SIG-M5 treated with dmso at 0.1 percent for 504 hours (cell line): ENCODE results near the gene CPVL.

Experiments used
- DNase-seq: peaks from one replicate; lab custom pipeline; 2025; ENCODE audit not compliant: unreplicated experiment; lab: John Stamatoyannopoulos, UW

Gene CPVL

GRCh38 chr7:29146057-29146706, at the start of gene CPVL:
TSS of gene CPVL (minus strand) at chr7:29146537. CDS start at chr7:29121061, 25,476 bp downstream.
- DNase-seq, result peak; percentile 10

DNA sequence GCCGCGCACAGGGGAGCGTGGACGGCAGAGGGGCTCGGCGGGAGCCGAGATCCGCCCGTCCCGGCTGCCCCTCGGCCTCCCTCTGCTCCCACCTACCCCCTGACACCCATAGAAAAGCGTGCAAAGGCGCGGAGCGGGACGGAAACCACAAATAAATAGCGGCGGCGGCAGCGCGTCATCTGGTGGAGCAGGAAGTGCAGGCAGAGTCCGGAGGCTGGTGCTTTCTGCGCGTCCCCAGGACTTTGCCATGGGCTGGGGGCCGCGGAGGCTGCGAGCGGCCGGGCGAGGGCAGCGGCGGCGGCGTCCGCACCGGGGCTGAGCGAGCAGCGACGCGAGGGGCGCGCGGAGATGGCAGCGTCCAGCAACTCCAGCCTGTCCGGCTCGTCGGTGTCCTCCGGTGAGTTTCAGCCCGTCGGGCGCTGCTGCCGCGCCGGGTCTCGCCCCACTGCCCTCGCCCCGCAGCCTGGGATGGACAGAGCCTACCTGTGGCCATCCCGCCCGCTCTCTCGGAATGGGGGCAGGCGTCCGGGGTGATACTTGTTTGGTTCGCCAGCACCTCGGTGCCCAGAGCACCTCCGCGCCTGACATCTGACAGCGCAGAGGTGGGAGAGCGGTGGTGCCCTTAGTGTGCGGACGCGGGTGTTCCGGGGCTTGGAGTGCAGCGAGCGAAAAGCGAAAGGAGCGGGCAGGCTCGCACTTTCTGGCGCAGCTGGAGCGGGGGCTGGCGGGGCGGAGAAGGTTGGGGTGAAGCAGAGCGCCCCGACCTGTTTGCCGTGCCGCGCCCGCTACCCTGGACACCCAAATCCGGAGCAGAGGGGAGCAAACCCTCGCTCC, 48.5 kb upstream of the CPVL start, which contains the start of gene CHN2:
CHN2 (plus strand) TSS at position 182 of the 834 bp plus-strand sequence.
- DNase-seq, result peak; percentile 16

DNA sequence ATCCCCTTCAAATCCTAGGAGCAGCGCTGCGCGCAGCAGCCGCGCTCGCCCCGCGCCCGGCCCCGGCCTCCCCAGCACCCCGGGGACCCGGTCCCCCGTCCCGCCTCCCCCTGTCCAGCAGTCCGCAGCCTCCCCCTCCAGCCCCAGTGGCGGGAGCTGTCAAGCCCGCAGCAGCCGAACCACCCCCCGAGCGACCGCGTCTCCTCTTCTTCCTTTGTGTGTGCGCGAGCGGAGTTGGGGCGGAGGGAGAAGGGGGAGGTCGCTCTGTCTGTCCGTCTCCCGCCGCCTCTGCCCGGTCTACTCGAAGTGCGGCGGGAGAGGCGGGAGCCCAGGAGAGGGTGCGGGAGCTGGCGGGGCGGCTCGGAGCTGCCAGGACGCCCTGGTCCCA, 47.9 kb upstream of the CPVL start:
- no peak for DNase-seq

- no peak for DNase-seq
Measured at GRCh38 chr7:29193316-29194205, 47.2 kb upstream of the CPVL start.

DNA sequence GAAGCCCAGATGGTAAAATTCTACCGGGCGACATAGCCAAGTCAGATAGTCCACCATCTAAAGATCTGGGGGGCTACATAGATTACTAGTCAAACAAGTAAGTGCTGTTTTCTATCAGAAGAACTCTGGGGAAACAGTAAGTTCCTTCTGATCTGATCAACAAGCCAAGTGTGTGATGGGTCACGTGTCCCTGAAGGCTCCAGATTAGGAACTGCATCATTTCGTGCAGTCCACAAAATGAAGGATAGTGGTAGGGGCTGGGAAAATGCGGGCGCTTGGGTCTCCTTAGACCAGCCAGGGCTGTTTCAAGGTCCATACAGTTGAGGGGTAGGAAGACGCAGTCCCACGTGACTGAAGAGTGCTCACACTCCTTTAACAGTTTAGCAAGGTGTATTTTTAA, 46.5 kb upstream of the CPVL start:
- no peak for DNase-seq

DNA sequence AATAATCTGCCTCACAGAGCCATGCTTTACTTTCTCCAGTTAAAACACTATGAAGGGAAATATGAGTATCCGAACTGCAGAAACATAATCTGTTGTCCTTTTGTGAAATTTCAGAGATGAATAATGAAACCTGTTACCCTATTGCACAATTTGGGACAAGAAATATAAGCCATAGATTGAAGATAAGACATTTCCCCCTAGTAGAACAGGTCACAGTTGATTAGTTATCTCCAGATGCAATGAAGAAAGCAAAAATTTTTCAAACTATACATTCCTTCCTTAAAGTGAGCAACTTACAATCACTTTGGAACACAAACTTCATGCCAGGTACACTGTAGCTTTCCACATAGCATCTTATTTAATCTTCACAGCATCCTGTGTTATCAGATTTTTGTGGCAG, 46.0 kb upstream of the CPVL start:
- DNase-seq, result no peak

DNA sequence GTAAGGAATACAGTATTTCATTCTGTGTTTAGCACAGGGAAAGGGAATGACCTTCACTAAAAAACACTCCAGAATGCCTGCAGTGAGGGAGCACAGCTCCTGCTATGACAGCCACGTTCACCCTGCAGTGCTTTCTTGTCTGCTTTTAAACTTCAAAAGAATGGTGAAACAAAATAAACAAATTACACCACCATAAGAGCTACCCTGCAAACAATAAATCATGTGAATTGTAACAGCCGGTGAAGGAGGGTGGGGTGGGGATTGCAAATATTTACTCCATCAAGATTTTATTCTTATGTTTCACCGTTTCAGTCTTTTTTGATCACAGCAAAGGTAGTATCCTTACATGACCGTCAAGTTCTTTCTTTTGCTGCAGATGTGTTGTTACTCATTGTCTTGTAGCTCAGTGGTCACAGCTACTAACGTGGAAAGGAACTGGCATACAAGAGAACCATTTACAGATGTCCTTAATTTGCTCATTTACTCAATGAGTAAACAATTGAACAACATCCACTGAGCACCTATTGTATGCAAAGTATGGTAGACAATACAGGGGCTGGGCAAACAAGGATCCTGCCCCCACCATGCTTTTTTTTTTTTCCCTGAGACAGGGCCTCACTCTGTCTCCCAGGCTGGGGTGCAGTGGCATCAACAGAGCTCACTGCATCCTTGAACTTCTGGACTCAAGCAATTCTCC, 44.2 kb upstream of the CPVL start:
- no peak for DNase-seq

DNA sequence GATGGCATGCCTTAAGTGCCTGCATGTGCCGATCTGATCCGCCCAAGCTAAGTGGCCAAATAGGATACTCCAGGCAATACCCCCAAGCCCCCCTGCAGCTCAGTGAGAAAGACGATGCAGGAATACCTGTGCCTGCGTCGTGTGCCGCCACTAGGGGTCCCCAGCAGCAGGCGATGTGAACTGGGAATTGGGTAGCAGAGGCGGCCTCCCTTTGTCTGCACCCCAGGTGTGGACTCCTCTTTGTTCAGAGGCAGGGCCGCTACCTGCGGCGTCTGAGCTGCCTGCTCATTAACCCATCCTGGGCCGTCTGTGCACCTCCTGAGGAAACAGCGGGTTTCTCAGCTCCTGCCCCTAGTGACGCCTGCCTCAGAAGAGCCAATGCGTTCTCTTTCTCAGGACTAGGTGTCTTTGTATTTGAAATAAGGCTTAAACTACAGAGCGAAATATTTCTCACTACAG, 43.4 kb upstream of the CPVL start:
- peak; percentile 8 for DNase-seq

- DNase-seq, result no peak
Measured at GRCh38 chr7:29185613-29186012, 39.3 kb upstream of the CPVL start.

DNA sequence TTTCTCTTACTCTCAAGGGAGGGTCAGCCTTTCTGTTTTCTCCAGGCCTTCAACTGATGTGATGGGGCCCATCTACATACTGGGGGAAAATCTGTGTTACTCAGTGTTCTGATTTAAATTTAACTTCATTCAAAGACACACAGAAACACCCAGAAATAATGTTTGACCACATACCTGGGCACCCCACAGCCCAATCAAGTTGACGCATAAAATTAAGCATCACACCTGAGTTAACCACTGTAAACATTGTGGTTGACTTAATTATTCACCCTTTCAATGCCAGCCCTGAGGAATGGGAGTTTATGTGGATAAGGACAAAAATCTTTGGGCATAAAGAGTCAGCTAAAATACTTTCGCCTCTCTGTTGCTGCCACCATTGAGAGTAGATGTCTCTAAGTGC, 38.3 kb upstream of the CPVL start:
- no peak for DNase-seq

DNA sequence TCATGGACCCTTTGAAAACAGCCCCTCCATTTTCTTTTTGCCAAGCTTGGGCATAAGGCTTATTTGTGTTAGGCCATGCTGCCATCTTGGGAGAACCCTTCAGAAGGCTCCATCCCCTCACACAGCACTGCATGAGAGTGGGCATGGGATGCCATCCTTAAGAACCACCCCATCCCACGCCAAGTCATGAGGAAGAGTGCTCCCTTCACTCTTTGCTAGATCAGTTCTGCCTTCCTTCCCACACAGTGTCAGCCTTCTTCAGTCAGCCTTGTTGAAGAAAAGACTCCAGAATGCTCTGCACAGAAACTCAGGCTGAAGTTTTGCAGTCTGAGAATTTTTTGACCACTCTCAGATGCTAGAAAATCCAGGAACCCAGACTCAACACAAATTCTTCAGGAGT, 32.8 kb upstream of the CPVL start:
- no peak for DNase-seq

DNA sequence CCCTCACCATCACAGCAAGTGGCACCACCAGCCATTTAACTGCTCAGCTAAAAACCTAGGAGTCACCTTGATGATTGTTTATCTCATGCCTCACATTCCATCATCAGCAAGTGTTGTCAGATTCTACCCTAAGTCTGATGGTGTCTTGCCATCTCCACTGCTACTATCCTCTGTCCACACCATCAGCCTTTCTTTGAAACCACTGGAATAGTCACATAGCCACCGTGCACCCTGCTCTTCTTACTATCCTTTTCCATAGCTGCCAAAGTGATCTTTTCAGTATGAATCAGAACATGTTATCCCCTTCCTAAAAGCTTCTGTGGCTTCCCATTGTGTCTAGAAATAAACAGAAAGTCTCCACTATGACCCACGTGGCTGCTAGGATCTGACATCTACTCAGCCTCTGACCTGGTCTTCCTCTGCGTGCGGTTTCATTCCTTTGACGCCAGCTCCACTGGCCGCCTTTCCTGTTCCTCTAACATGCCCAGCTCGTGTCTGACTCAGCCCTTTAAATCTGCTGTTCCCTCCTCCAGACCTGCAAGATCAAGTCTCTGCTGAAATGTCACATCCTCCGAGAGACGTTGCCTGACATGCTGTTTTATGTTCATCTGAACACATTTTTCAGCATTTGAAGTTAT, 31.7 kb upstream of the CPVL start:
- peak; percentile 49 for DNase-seq

- no peak for DNase-seq
Measured at GRCh38 chr7:29173458-29173857, 27.1 kb upstream of the CPVL start.

DNA sequence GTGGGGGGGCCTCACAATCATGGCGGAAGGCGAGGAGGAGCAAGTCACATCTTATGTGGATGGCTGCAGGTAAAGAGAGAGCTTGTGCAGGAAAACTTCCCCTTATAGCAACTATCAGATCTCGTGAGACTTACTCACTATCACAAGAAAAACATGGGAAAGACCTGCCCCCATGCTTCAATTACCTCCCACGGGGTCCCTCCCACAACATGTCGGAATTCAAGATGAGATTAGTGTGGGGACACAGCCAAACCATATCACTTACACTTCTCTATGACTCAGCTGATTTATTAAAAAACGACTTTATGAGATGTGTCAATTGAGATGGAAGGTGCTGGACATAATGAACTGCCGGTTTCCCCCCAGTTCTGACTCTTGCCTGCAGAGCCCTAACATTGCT, 24.4 kb upstream of the CPVL start:
- DNase-seq, result no peak

- DNase-seq, result no peak
Measured at GRCh38 chr7:29167721-29168120, 21.4 kb upstream of the CPVL start.

GRCh38 chr7:29163854-29164253, 17.5 kb upstream of the CPVL start:
- no peak for DNase-seq

GRCh38 chr7:29162577-29162976, 16.2 kb upstream of the CPVL start:
- DNase-seq, result no peak

GRCh38 chr7:29161231-29161630, 14.9 kb upstream of the CPVL start:
- no peak for DNase-seq

DNA sequence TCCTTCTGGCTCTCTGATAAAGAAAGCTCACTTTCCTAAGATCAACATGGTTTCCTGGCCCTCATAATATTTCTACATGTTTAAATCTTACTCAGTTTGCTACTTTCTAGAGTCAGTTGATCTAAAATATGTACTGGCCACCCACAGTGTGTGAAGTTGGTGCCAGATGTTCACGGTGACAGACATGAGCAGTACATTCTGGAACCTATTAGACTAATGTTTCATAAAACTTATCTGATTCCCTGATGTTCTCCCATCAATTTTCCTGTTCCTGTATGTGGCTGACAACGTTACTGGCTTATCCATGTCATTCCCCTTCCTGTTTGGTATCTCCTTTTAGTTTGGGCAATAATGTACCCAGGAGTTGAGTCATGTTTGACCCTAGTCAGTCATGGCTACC, 13.7 kb upstream of the CPVL start:
- no peak for DNase-seq

GRCh38 chr7:29158795-29159423, 12.6 kb upstream of the CPVL start:
- no peak for DNase-seq
